Cardiac fibroblast (primary cell): ENCODE data around the gene RBBP5.

Experiments
- DNase-seq, 2 donors: peaks; one replicate each; pipeline versions ENCODE4 v3.0.0 to v3.0.0-alpha.2; 2010; ENCODE audit warnings: low read depth in 2 of 2
- H3K4me3 ChIP-seq, 2 donors: replicated peaks in 1 of 2; 1 replicate in 1 of 2; 2 replicates in 1 of 2; pipeline ENCODE4 v1.5.1; 2011; ENCODE audit warnings: low read depth in 2 of 2, low read length in 2 of 2, mild to moderate bottlenecking in 2 of 2, moderate library complexity in 1 of 2
- TF ChIP-seq, protein P1 (sequence below): IDR thresholded peaks from one replicate; pipeline ENCODE4 v1.5.1; 2011; ENCODE audit warnings: low read depth, mild to moderate bottlenecking, low read length, inconsistent platforms

RBBP5 gene

GRCh38 chr1:205121660-205122488 lies at the start of gene RBBP5:
Gene RBBP5 (minus strand): TSS chr1:205121978. CDS start chr1:205121873, 105 bp downstream.
- peak; percentile 99 for DNase-seq
- H3K4me3 ChIP-seq = peak within 1 kb of the TSS; percentile 80 to 98
- TF ChIP-seq, protein P1, sequence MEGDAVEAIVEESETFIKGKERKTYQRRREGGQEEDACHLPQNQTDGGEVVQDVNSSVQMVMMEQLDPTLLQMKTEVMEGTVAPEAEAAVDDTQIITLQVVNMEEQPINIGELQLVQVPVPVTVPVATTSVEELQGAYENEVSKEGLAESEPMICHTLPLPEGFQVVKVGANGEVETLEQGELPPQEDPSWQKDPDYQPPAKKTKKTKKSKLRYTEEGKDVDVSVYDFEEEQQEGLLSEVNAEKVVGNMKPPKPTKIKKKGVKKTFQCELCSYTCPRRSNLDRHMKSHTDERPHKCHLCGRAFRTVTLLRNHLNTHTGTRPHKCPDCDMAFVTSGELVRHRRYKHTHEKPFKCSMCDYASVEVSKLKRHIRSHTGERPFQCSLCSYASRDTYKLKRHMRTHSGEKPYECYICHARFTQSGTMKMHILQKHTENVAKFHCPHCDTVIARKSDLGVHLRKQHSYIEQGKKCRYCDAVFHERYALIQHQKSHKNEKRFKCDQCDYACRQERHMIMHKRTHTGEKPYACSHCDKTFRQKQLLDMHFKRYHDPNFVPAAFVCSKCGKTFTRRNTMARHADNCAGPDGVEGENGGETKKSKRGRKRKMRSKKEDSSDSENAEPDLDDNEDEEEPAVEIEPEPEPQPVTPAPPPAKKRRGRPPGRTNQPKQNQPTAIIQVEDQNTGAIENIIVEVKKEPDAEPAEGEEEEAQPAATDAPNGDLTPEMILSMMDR = peak; percentile 80

DNA sequence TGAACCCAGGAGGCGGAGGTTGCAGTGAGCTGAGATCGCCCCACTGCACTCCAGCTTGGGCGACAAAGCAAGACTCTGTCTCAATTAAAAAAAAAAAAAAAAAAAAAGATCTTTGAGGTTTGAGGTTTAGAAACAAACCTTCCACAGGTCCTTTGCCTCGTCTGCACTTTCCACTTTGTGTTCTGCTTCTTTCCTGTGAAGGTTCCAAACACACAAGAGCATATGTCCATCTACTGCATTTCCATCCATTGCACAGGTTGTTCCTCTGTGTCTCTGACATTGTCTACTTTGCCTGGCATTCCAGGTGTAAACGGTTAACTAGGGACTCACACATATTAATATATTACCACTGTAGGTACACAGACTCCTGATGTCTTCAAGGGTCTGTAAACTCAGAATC lies 49.6 kb upstream of the RBBP5 start:
- H3K4me3 ChIP-seq = no peak overlapping the region
- no peak for DNase-seq
- TF ChIP-seq, protein P1 = no peak

DNA sequence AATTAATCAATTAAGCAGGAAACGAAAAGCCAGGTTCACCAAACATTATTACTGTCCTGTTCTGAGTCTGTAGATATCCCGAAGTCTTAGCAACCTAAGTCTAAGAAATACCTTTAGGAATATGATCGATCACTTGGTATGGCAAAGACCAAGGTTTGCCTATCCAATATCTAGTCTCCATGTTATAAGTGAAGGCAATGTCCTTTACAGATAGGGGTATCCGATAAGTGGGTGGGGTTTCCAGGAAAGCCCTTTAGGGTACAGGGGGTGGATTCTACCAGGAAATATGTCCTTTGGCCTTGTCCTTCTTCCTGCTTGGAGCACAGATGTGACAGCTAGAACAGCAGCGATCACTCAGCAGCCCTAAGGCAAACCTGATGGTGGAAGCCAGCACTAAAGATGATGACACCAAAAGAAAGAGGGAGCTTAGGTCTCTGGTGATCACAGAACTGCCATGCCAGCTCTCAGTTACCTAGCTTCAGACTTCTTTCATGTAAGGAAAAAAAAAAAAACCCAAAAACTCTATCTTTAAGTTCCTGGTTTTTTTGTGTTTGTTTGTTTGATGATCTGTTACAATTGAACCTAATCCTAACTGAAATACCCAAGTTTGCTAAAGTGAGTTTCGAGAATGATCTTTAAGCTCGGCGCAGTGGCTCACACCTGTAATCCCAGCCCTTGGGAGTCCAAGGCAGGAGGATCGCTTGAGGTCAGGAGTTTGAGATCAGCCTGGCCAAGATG lies 48.9 kb upstream of the RBBP5 start:
- no peak overlapping the region for H3K4me3 ChIP-seq
- TF ChIP-seq, protein P1 = no peak
- DNase-seq = no peak

GRCh38 chr1:205169248-205169647 lies 47.5 kb upstream of the RBBP5 start:
- DNase-seq = no peak

GRCh38 chr1:205168291-205168690 lies 46.5 kb upstream of the RBBP5 start:
- DNase-seq = peak in 1 of 2 donors; percentile 60
- no peak overlapping the region for H3K4me3 ChIP-seq
- TF ChIP-seq, protein P1 = no peak

More at GRCh38 chr1:205169248-205169647, 47.5 kb upstream of the RBBP5 start:
- TF ChIP-seq, protein P1 = no peak
- no peak overlapping the region for H3K4me3 ChIP-seq

DNA sequence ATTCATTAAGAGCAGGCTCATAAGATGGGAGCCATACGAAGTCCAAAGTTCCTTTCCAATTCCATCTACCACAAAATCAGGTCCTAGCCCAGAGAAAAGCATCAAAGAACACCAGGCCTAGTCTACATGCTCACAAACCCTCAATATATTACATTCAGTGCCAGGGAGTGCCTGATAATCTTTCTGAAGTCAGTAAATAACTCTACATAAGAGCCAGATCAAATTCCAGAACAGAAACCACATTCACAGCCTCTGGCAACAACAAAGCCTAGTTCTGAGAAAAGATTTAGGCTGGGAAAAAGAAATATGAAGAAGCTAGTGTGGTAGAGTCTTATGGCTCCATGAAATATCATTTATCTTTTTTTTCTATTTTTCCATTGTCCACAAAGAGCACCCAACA lies 40.5 kb upstream of the RBBP5 start:
- TF ChIP-seq, protein P1 = no peak
- peak in 1 of 2 donors; percentile 42 for DNase-seq
- no peak overlapping the region for H3K4me3 ChIP-seq
